CMK (cell line): ENCODE measurements around the gene ELMOD3.
A peak's percentile ranks its signal among the peaks of the same experiment; 100 is the strongest.
"Not testable (repeated sequence)": the region's sequence is repeated elsewhere in the genome, so short reads cannot be mapped to it uniquely, and the experiment has no call there.

Experiments used
- DNase-seq: peaks from one replicate; pipeline ENCODE4 v3.0.0-alpha.2; 2010; ENCODE audit warnings: low read depth

ELMOD3 gene

GRCh38 chr2:85354286-85355072 is at the start of gene ELMOD3, which contains the start of gene RETSAT:
Gene ELMOD3, plus strand, starts transcription at chr2:85354769. Its CDS starts 2,430 bp downstream, at chr2:85357199.
Gene RETSAT, minus strand, starts transcription at chr2:85354528. Its CDS starts 21 bp downstream, at chr2:85354507.
- DNase-seq: peak; percentile 98

- DNase-seq: no peak
These were observed 47.1 kb upstream of the ELMOD3 start for GRCh38 chr2:85307527-85307897.

DNA sequence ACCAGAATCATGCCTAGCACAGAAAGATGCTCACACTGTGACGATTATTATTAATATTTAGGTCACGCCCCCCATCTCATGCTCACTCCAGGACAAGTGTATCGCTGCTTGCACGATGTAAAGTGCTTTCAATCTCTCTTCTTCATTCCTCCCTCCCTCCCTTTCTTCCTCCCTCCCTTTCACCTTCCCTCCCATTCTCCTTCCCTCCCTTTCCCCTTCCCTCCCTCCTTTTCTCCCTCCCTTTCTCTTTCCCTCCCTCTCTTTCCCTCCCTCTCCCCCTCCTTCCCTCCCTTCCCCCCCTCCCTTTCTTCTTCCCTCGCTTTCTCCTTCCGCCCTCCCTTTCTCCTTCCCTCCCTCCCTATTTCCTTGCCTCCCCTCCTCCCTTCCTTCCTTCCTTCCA is 46.4 kb upstream of the ELMOD3 start:
- no peak for DNase-seq

GRCh38 chr2:85308896-85309555 is 45.5 kb upstream of the ELMOD3 start:
- DNase-seq: no peak

- no peak for DNase-seq
These were observed 44.8 kb upstream of the ELMOD3 start for GRCh38 chr2:85309699-85310321.

DNA sequence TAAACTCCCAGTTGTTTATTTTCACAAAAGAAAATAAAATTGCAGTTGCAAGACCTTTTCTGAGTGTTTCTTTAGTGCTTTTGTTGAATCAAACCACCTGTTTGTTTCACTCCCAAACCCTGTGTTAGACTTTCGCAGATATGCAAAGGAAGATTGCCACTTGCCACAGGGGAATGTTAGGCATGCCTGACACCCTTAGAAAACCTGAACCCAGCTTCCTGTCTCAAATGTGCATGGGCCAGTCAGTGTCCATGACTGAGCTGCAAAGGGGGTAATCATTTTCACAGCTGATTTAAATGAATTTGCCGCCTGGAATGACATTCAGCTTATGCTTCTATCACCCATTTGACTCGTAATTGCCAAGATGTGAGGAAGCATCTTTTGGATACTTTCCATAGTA is 44.2 kb upstream of the ELMOD3 start:
- DNase-seq: no peak

- DNase-seq: no peak
These were observed 42.2 kb upstream of the ELMOD3 start for GRCh38 chr2:85312404-85312803.

DNA sequence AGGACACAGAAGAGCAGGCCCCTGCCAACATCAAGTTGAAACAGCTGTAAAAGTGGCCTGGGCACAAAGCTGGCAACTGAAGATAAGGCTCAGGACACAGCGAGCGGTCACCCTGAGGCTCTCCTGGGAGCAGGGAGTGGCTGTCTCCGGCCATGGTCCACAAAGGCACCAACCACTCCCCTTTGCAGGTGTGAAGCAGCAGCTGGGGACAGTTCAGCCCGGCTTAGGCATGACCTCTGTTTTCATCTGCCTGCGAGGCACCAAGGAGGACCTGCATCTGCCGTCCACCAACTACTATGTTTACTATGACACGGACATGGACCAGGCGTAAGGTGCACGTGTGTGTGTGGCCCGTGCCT is 39.7 kb upstream of the ELMOD3 start:
- DNase-seq: no peak

- DNase-seq: not testable (repeated sequence)
These were observed 38.6 kb upstream of the ELMOD3 start for GRCh38 chr2:85315921-85316320.

- no peak for DNase-seq
These were observed 36.1 kb upstream of the ELMOD3 start for GRCh38 chr2:85318222-85319074.

DNA sequence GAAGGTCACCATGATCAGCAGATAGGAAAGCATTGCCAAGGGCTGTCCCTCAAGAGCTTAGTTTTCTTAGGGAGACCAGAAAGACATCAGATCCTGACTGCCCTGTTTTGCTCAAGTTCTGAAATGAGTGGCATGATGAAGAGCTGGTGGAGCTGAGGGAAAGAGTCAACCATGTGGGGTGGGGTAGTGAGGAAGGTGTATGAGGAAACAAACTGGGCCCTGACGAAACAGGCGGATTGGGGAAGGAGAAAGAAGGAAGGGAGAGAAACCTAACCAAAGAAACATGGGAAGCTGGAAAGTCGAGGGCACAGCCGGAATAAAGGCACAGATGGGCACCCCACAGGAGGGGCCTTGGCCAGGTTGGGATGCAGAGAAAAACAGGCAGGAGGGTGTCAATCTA is 34.8 kb upstream of the ELMOD3 start:
- DNase-seq: no peak

- DNase-seq: no peak
These were observed 31.1 kb upstream of the ELMOD3 start for GRCh38 chr2:85323351-85323987.

- DNase-seq: not testable (repeated sequence)
These were observed 30.6 kb upstream of the ELMOD3 start for GRCh38 chr2:85323988-85324367.

DNA sequence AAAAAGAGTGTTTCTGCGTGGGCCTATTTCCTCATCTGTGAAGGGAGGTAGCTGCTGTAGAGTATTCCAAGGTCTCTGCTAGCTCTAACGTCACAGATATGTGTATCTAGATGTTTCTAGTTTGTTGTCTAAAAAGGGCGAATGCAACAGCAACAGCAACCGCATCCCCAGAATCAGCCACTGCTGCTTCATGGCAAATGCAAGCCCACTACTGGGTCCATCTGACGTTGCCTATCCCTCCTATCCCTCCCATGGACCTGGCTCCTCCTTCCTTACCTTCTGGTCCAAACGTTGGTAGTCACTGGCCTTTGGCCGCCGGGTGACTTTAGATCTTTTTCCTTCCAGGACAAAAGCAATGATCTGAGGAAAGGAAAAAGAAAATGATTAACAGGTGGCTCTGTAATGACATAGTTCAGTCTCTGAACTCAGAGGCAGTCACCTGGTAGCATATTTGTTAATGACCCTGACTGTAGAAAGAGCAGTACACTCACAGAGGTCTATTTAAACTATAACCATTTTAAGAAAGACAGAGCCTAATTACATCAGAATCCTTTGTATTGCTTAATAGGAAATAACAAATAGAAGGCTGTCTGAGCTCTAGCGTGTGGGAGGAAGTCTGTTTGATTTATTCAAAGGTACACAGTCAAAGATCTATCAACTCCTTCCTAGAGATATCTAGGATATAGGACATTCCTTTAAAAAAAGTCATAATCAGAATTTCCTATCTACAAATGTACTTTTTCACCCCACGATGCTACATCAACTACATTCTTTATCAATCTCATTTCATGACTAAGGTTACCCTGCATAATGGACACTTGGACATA is 29.7 kb upstream of the ELMOD3 start:
- no peak for DNase-seq

DNA sequence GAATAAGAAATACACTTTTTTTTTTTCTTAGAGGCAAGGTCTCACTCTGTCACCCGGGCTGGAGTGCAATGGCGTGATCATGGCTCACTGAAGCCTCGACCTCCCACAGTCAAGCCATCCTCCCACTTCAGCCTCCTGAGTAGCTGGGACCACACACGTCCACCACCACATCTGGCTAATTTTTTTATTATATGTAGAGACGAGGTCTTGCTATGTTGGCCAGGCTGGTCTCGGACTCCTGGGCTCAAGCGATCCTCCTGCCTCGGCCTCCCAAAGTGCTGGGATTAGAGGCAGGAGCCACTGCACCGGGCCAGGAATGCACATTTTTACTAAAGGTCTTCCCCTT is 29.1 kb upstream of the ELMOD3 start:
- no peak for DNase-seq

GRCh38 chr2:85326406-85327159 is 28.0 kb upstream of the ELMOD3 start:
- no peak for DNase-seq

GRCh38 chr2:85327160-85327821 is 27.3 kb upstream of the ELMOD3 start:
- DNase-seq: peak; percentile 48

GRCh38 chr2:85327822-85328617 is 26.5 kb upstream of the ELMOD3 start, which contains the start of gene TGOLN2:
Gene TGOLN2, minus strand, starts transcription at chr2:85327989. Its CDS starts 27 bp downstream, at chr2:85327962.
- peak; percentile 86 for DNase-seq

- no peak for DNase-seq
These were observed 25.4 kb upstream of the ELMOD3 start for GRCh38 chr2:85329181-85329651.
